Uterus (tissue), 4 donors: Measurements from ENCODE around the gene PLCH2. TPM values are rescaled to one million over a fixed set of nuclear protein-coding genes. Genes with fewer than 3 reads are reported as not detected.

Experiments
- DNase-seq, 2 donors: peaks; one replicate each; pipeline ENCODE4 v3.0.0-alpha.2; 2019 to 2020
- H3K27ac ChIP-seq, 2 donors: fragments of 200-600 bp; sonication (generic); 1 replicate in 1 of 2; 2 replicates in 1 of 2; pipeline ENCODE4 v1.5.1; 2016 to 2018
- H3K27me3 ChIP-seq, 2 donors: fragments of 200-600 bp; sonication (generic); one replicate each; pipeline ENCODE4 v1.5.1; 2018 to 2019; ENCODE audit warnings: control low read depth in 1 of 2
- H3K36me3 ChIP-seq, 2 donors: fragments of 200-600 bp; sonication (generic); one replicate each; pipeline ENCODE4 v1.5.1; 2019; ENCODE audit warnings: control low read depth in 1 of 2
- H3K4me1 ChIP-seq, 2 donors: fragments of 200-600 bp; sonication (generic); one replicate each; pipeline ENCODE4 v1.5.1; 2018 to 2019; ENCODE audit warnings: control low read depth in 1 of 2
- H3K4me3 ChIP-seq, 2 donors: fragments of 200-600 bp; sonication (generic); 1 replicate in 1 of 2; 2 replicates in 1 of 2; pipeline ENCODE4 v1.5.1; 2018 to 2019; ENCODE audit warnings: mild to moderate bottlenecking in 1 of 2
- H3K9me3 ChIP-seq, 2 donors: fragments of 200-600 bp; sonication (generic); one replicate each; pipeline ENCODE4 v1.5.1; 2019; ENCODE audit warnings: control low read depth in 1 of 2
- POLR2A ChIP-seq, 2 donors: fragments of 450-650 bp; IDR thresholded peaks; one replicate each; pipeline ENCODE4 v1.6.1; 2016; ENCODE audit warnings: antibody characterized with exemption in 2 of 2, mild to moderate bottlenecking in 1 of 2, moderate library complexity in 1 of 2
- intact Hi-C: fragments of 100-400 bp; cut with DNase I; formaldehyde crosslinking; loops from one replicate; pipeline ENCODE4 v1.15.1; 2023; ENCODE audit warnings: low total_unique reads
- total RNA-seq, 4 donors: library from RNA; depleted of rRNA in 3 of 4; stranded (reverse); fragments of >200 nt in 3 of 4; gene quantifications; one replicate each; pipeline versions ENCODE4 v1.1.0 to v1.2.4, GENCODE V29; 2014 to 2023
- TF ChIP-seq, protein P1 (sequence below), 4 experiments: fragments of 200-600 bp in 2 of 4; fragments of 450-650 bp in 2 of 4; sonication (generic) in 2 of 4; IDR thresholded peaks; one replicate each; pipeline ENCODE4 v1.5.1; 2016 to 2019; ENCODE audit warnings: antibody characterized with exemption in 4 of 4, mild to moderate bottlenecking in 2 of 4, moderate library complexity in 1 of 4
- donor health status: DM: yes; HTN: yes; CAD: no.

The PLCH2 gene
- total RNA-seq, 4 donors from 2014 or later, result 0.21 to 3.0 TPM; not detected in 2

DNA sequence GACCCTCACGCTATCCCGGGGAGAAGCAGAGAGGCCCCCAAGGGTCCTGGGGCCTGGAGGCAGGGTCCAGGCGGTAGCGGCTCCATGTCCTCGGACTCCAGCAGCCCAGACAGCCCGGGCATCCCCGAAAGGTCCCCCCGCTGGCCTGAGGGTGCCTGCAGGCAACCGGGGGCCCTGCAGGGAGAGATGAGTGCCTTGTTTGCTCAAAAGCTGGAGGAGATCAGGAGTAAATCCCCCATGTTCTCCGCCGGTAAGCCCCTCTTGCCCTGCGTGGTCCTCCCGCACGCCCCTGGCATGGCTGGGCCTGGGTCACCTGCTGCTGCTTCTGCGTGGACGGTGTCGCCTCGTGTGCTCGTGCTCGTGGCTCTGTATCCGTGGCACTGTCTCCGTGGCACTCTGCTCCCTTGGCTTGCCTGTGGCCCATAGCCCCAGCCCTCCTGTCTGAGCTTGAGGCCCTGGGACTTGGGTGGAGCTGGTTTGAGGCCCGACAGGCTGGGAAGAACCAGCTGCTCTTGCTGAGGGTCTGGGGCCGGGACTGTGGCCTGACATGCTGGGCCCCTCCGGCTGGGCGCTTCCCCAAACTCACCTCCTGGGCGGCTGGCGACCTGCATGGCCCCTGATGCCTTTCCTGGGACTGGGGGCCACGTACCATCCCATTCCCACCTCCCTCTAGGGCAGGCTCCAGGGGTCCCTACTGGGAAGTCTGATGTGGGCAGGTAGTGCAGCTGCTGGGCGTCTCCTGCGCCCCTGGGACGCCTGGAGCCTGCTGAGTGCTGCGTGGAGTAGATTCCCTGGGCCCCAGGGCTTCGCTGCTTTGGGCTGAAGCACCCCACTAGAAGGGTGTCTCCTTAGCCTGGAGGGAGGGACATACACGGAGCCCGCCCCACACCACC lies 26.8 kb downstream of the PLCH2 start:
- no peaks in the 10 kb centered on the region for H3K4me1 ChIP-seq
- no peak overlapping the region for H3K4me3 ChIP-seq
- H3K9me3 ChIP-seq, result no peaks in the 10 kb centered on the region
- no peaks in the 10 kb centered on the region for H3K36me3 ChIP-seq
- no peak for TF ChIP-seq POLR2A (IDR thresholded peaks at IDR 0.05)
- TF ChIP-seq, protein P1, sequence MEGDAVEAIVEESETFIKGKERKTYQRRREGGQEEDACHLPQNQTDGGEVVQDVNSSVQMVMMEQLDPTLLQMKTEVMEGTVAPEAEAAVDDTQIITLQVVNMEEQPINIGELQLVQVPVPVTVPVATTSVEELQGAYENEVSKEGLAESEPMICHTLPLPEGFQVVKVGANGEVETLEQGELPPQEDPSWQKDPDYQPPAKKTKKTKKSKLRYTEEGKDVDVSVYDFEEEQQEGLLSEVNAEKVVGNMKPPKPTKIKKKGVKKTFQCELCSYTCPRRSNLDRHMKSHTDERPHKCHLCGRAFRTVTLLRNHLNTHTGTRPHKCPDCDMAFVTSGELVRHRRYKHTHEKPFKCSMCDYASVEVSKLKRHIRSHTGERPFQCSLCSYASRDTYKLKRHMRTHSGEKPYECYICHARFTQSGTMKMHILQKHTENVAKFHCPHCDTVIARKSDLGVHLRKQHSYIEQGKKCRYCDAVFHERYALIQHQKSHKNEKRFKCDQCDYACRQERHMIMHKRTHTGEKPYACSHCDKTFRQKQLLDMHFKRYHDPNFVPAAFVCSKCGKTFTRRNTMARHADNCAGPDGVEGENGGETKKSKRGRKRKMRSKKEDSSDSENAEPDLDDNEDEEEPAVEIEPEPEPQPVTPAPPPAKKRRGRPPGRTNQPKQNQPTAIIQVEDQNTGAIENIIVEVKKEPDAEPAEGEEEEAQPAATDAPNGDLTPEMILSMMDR (IDR thresholded peaks at IDR 0.05), result no peak
- no peak for DNase-seq
- no peak overlapping the region for H3K27ac ChIP-seq
- peaks cover 9 to 18% of the 10 kb centered on the region in 2 donors for H3K27me3 ChIP-seq
- intact Hi-C loops, result no loop called here

DNA sequence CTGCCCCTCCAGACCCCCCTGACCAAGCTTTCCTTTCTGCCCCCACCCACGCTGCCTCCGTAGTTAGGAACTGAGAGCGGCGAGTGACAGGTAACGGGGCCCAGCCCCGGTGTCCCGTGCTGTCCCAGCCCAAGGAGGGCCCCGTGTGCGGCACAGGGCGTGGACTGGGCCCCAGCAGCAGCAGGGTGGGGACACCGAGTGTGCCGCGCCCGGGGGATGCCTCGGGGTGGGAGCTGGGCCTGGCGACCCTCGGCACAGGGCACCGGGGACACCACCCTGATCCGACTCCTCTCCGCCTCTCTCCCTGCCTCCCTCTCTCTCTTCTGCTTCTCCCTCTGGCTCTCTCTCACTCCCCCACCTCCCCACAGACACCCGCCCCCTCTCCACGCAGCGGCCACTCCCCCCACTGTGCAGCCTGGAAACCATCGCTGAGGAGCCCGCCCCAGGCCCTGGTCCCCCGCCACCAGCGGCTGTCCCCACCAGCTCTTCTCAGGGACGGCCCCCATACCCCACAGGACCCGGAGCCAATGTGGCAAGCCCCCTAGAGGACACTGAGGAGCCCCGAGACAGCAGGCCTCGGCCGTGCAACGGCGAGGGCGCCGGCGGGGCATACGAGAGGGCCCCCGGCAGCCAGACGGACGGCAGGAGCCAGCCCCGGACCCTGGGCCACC lies 27.6 kb downstream of the PLCH2 start:
- Histone ChIP-seq H3K27ac (no peak overlapping the region), H3K9me3 (no peaks in the 10 kb centered on the region), H3K4me1 (no peaks in the 10 kb centered on the region), H3K4me3 (no peak overlapping the region), H3K36me3 (no peaks in the 10 kb centered on the region), H3K27me3 (peaks cover 9 to 18% of the 10 kb centered on the region in 2 donors)
- no peak for TF ChIP-seq POLR2A (IDR thresholded peaks at IDR 0.05)
- TF ChIP-seq, protein P1 (IDR thresholded peaks at IDR 0.05), result no peak
- no peak for DNase-seq
- intact Hi-C loops, result no loop called here

DNA sequence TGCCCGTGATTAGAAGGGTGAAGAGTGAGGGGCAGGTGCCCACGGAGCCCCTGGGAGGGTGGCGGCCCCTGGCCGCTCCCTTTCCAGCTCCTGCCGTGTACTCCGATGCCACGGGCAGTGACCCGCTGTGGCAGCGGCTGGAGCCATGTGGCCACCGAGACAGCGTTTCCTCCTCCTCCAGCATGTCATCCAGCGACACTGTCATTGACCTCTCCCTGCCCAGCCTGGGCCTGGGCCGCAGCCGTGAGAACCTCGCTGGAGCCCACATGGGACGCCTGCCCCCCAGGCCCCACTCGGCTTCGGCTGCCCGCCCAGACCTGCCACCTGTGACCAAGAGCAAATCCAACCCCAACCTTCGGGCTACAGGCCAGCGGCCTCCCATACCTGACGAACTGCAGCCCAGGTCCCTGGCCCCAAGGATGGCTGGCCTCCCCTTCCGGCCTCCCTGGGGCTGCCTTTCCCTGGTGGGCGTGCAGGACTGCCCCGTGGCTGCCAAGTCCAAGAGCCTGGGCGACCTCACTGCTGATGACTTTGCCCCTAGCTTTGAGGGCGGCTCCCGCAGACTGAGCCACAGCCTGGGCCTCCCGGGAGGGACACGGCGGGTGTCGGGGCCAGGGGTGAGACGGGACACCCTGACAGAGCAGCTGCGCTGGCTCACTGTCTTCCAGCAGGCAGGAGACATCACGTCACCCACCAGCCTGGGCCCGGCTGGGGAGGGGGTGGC lies 28.3 kb downstream of the PLCH2 start:
- intact Hi-C loops, result no loop called here
- Histone ChIP-seq H3K4me1 (no peaks in the 10 kb centered on the region), H3K27me3 (peaks cover 9 to 18% of the 10 kb centered on the region in 2 donors), H3K27ac (no peak overlapping the region), H3K4me3 (no peak overlapping the region), H3K36me3 (no peaks in the 10 kb centered on the region), H3K9me3 (no peaks in the 10 kb centered on the region)
- DNase-seq, result no peak
- TF ChIP-seq POLR2A (IDR thresholded peaks at IDR 0.05), result no peak
- TF ChIP-seq, protein P1 (IDR thresholded peaks at IDR 0.05), result no peak

DNA sequence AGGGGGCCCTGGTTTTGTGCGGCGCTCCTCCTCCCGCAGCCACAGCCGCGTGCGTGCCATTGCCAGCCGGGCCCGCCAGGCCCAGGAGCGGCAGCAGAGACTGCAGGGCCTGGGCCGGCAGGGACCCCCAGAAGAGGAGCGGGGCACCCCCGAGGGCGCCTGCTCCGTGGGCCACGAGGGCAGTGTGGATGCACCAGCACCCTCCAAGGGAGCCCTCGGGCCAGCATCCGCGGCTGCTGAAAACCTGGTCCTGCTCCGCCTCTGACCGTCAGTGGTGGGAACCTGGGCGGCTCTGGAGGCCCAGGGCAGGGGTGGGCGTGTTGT lies 28.8 kb downstream of the PLCH2 start:
- Histone ChIP-seq H3K36me3 (no peaks in the 10 kb centered on the region), H3K4me3 (no peak overlapping the region), H3K27me3 (peaks cover 9 to 18% of the 10 kb centered on the region in 2 donors), H3K27ac (no peak overlapping the region), H3K9me3 (no peaks in the 10 kb centered on the region), H3K4me1 (no peaks in the 10 kb centered on the region)
- no peak for TF ChIP-seq POLR2A (IDR thresholded peaks at IDR 0.05)
- TF ChIP-seq, protein P1 (IDR thresholded peaks at IDR 0.05), result no peak
- intact Hi-C loops, result no loop called here
- no peak for DNase-seq
